B cell (primary cell): ENCODE data around the gene TXNDC15. TPM values are rescaled to one million over a fixed set of nuclear protein-coding genes. Genes with fewer than 3 reads are reported as not detected.
"Not testable (repeated sequence)": the region's sequence is repeated elsewhere in the genome, so short reads cannot be mapped to it uniquely, and the experiment has no call there.

Experiments
- ATAC-seq: fragments of 200-7000 bp; cut with Tn5 transposase; one replicate; pipeline ENCODE4 v1.10.0; 2021; ENCODE audit warnings: low read depth, mild to moderate bottlenecking, moderate number of reproducible peaks, moderate library complexity
- CTCF ChIA-PET: fragments of 350-600 bp; sonication (Branson Sonifier 250); formaldehyde crosslinking; loops from one replicate; lab custom pipeline; 2021; ENCODE audit warnings: antibody characterized with exemption, inconsistent platforms; lab: Charles Lee
- POLR2A ChIA-PET: fragments of 350-600 bp; sonication (Branson Sonifier 250); formaldehyde crosslinking; loops from one replicate; lab custom pipeline; 2021; ENCODE audit warnings: antibody characterized with exemption; lab: Charles Lee
- DNase-seq: peaks from one replicate; pipeline ENCODE4 v3.0.0; 2013
- H2AFZ ChIP-seq: 2 replicates; pipeline ENCODE4 v1.6.1; 2012; ENCODE audit warnings: mild to moderate bottlenecking, low read depth, low read length; ENCODE audit not compliant: insufficient read depth, poor library complexity, severe bottlenecking
- H3K27ac ChIP-seq, 2 donors: 1 replicate in 1 of 2; 2 replicates in 1 of 2; pipeline ENCODE4 v1.5.1; 2012 to 2013; ENCODE audit warnings: low read length in 2 of 2, mild to moderate bottlenecking in 2 of 2, moderate library complexity in 1 of 2
- H3K27me3 ChIP-seq, 4 experiments: fragments of 200-600 bp in 1 of 4; sonication (generic) in 1 of 4; replicated peaks in 1 of 4; 1 replicate in 2 of 4; 2 replicates in 2 of 4; pipeline versions ENCODE4 v1.6.1 to v1.7.0; 2013 to 2016; ENCODE audit warnings: low read length in 3 of 4, mild to moderate bottlenecking in 2 of 4, mixed read lengths in 1 of 4, moderate library complexity in 1 of 4; ENCODE audit not compliant: insufficient read depth in 4 of 4, control insufficient read depth in 3 of 4; ENCODE audit errors: control extremely low read depth in 1 of 4
- H3K36me3 ChIP-seq, 2 experiments: replicated peaks in 1 of 2; 1 replicate in 1 of 2; 2 replicates in 1 of 2; pipeline versions ENCODE4 v1.6.1 to v1.7.1; 2013; ENCODE audit warnings: low read length in 1 of 2; ENCODE audit not compliant: insufficient read depth in 2 of 2, control insufficient read depth in 1 of 2; ENCODE audit errors: control extremely low read depth in 1 of 2, extremely low read depth in 1 of 2
- H3K4me1 ChIP-seq, 2 donors: fragments of 200-600 bp in 1 of 2; sonication (generic) in 1 of 2; 1 replicate in 1 of 2; 2 replicates in 1 of 2; pipeline versions ENCODE4 v1.5.1 to v1.6.1; 2013 to 2017; ENCODE audit warnings: low read length in 2 of 2; ENCODE audit not compliant: control insufficient read depth in 2 of 2, insufficient read depth in 2 of 2
- H3K4me2 ChIP-seq: replicated peaks from 2 replicates; pipeline ENCODE3; 2012; ENCODE audit warnings: mild to moderate bottlenecking, low read depth, low read length; ENCODE audit not compliant: poor library complexity, severe bottlenecking
- H3K4me3 ChIP-seq, 5 experiments: fragments of 200-600 bp in 1 of 5; sonication (generic) in 1 of 5; 1 replicate in 3 of 5; 2 replicates in 2 of 5; pipeline versions ENCODE4 v1.5.1 to v1.7.0; 2011 to 2016; ENCODE audit warnings: low read length in 4 of 5, mild to moderate bottlenecking in 4 of 5, low read depth in 2 of 5, control low read depth in 1 of 5, moderate library complexity in 1 of 5; ENCODE audit not compliant: insufficient read depth in 1 of 5; ENCODE audit errors: control extremely low read depth in 1 of 5, extremely low read depth in 1 of 5
- H3K79me2 ChIP-seq: fragments of 200-600 bp; sonication (generic); one replicate; pipeline ENCODE4 v1.6.0; 2016; ENCODE audit warnings: low read length; ENCODE audit not compliant: control insufficient read depth, insufficient read depth
- H3K9ac ChIP-seq: fragments of 200-600 bp; sonication (generic); 2 replicates; pipeline ENCODE4 v1.6.1; 2017; ENCODE audit warnings: mild to moderate bottlenecking, low read length, moderate library complexity
- H3K9me3 ChIP-seq, 3 donors: one replicate each; pipeline versions ENCODE4 v1.6.1 to v1.7.1; 2013; ENCODE audit warnings: low read length in 2 of 3; ENCODE audit not compliant: control insufficient read depth in 2 of 3, insufficient read depth in 1 of 3; ENCODE audit errors: control extremely low read depth in 1 of 3
- H4K20me1 ChIP-seq: 2 replicates; pipeline ENCODE4 v1.6.0; 2012; ENCODE audit warnings: mild to moderate bottlenecking, low read length; ENCODE audit not compliant: insufficient read depth, control insufficient read depth, poor library complexity, severe bottlenecking
- H3K27ac Mint-ChIP-seq: one replicate; pipeline ENCODE4 v1.8.0; 2021; ENCODE audit warnings: mixed read lengths
- H3K27me3 Mint-ChIP-seq: one replicate; pipeline ENCODE4 v1.8.0; 2021; ENCODE audit warnings: mixed read lengths
- H3K4me1 Mint-ChIP-seq: one replicate; pipeline ENCODE4 v1.8.0; 2021; ENCODE audit warnings: mixed read lengths
- H3K4me3 Mint-ChIP-seq: one replicate; pipeline ENCODE4 v1.8.0; 2021; ENCODE audit warnings: mixed read lengths
- H3K9me3 Mint-ChIP-seq: one replicate; pipeline ENCODE4 v1.8.0; 2022; ENCODE audit warnings: mixed read lengths; ENCODE audit not compliant: insufficient read depth
- CTCF ChIP-seq: fragments of 200-600 bp; IDR thresholded peaks from one replicate; pipeline ENCODE4 v1.8.0; 2022; ENCODE audit warnings: antibody characterized with exemption, mild to moderate bottlenecking
- EZH2 ChIP-seq: IDR thresholded peaks from 2 replicates; pipeline ENCODE4 v1.6.1; 2012; ENCODE audit warnings: borderline replicate concordance, low read depth, mild to moderate bottlenecking, moderate library complexity, low read length; ENCODE audit not compliant: insufficient read depth, poor library complexity, severe bottlenecking
- whole genome bisulfite sequencing: methylation state at CpG from one replicate; pipeline ENCODE4 v1.1.5; 2013; ENCODE audit warnings: missing lambda C conversion rate; ENCODE audit not compliant: insufficient coverage; 5-methylcytosine and 5-hydroxymethylcytosine counted together
- intact Hi-C: fragments of 100-400 bp; cut with micrococcal nuclease; formaldehyde crosslinking; loops from one replicate; pipeline ENCODE4 v1.10.0; 2022
- polyA plus RNA-seq: library from polyadenylated mRNA; depleted of rRNA; stranded (reverse); fragments of >200 nt; gene quantifications from 2 replicates; pipeline ENCODE4 v1.2.3, GENCODE V29; 2012
- total RNA-seq, 2 donors: library from RNA; stranded (reverse); fragments of 120-200 nt in 1 of 2; gene quantifications; 1 replicate in 1 of 2; 2 replicates in 1 of 2; pipeline versions ENCODE4 v1.2.3 to v1.2.4, GENCODE V29; 2013 to 2022

Gene TXNDC15
- total and polyA plus RNA-seq, 2 donors (not counting 1 experiment from before 2014, with no cell fraction given), result 18.5 to 50.4 TPM

- TF ChIP-seq CTCF (no peak), EZH2 (no peak)
- ATAC-seq, result no peak
- H3K9ac ChIP-seq, result no peak overlapping the region
- no peak overlapping the region for H3K4me2 ChIP-seq
- peaks cover 20 to 34% of the 10 kb centered on the region in 2 donors for H3K4me1 ChIP-seq
- WGBS, result no CpG with 5 or more reads among the region's 3 CpGs
- CTCF ChIA-PET, result no interaction called here
- Mint-ChIP-seq H3K9me3 (no peaks in the 10 kb centered on the region), H3K27me3 (no peaks in the 10 kb centered on the region), H3K4me1 (peaks cover 42% of the 10 kb centered on the region), H3K27ac (no peak overlapping the region), H3K4me3 (no peak overlapping the region)
- H2AFZ ChIP-seq, result no peak overlapping the region
- no peaks in the 10 kb centered on the region for H3K9me3 ChIP-seq
- no peaks in the 10 kb centered on the region for H3K27me3 ChIP-seq
- no peak overlapping the region for H3K4me3 ChIP-seq
- no peak for DNase-seq
- H4K20me1 ChIP-seq, result peaks cover 8% of the 10 kb centered on the region
- H3K27ac ChIP-seq, result no peak overlapping the region
- intact Hi-C loops, result no loop called here
- POLR2A ChIA-PET, result no interaction called here
- no peaks in the 10 kb centered on the region for H3K36me3 ChIP-seq
- peaks cover 84% of the 10 kb centered on the region for H3K79me2 ChIP-seq
These were observed 4.2 kb downstream of the TXNDC15 start for GRCh38 chr5:134878403-134878802.

GRCh38 chr5:134879456-134879855, 5.3 kb downstream of the TXNDC15 start:
- Histone ChIP-seq H3K27me3 (no peaks in the 10 kb centered on the region), H3K4me3 (no peak overlapping the region), H3K9ac (no peak overlapping the region), H2AFZ (no peak overlapping the region), H3K36me3 (no peaks in the 10 kb centered on the region), H3K4me2 (no peak overlapping the region), H4K20me1 (peaks cover 11% of the 10 kb centered on the region), H3K79me2 (peaks cover 75% of the 10 kb centered on the region), H3K27ac (no peak overlapping the region), H3K4me1 (peaks cover 15 to 28% of the 10 kb centered on the region in 2 donors), H3K9me3 (no peaks in the 10 kb centered on the region)
- DNase-seq (no peak), ATAC-seq (no peak)
- H3K27ac Mint-ChIP-seq, result no peak overlapping the region
- ChIA-PET POLR2A (no interaction called here), CTCF (no interaction called here)
- no peak for TF ChIP-seq CTCF
- TF ChIP-seq EZH2, result no peak
- 100% methylated on average over 3 of the region's 3 CpGs for WGBS
- no peaks in the 10 kb centered on the region for H3K27me3 Mint-ChIP-seq
- no peaks in the 10 kb centered on the region for H3K9me3 Mint-ChIP-seq
- intact Hi-C loops, result no loop called here
- H3K4me3 Mint-ChIP-seq, result no peak overlapping the region
- H3K4me1 Mint-ChIP-seq, result peaks cover 40% of the 10 kb centered on the region

- POLR2A ChIA-PET, H3K4me2 ChIP-seq, H3K27me3 Mint-ChIP-seq, H3K4me3 ChIP-seq, H2AFZ ChIP-seq, H3K4me3 Mint-ChIP-seq, intact Hi-C loops, ATAC-seq, H3K9me3 ChIP-seq, H3K36me3 ChIP-seq, H3K27me3 ChIP-seq, H3K9me3 Mint-ChIP-seq, CTCF ChIA-PET, H3K27ac ChIP-seq, H3K27ac Mint-ChIP-seq, DNase-seq, H3K9ac ChIP-seq: not testable (repeated sequence)
- peaks cover 39% of the 10 kb centered on the region for H3K4me1 Mint-ChIP-seq
- no CpG with 5 or more reads among the region's 3 CpGs for WGBS
- peaks cover 73% of the 10 kb centered on the region for H3K79me2 ChIP-seq
- H4K20me1 ChIP-seq, result peaks cover 23% of the 10 kb centered on the region
- H3K4me1 ChIP-seq, result peaks cover 9 to 15% of the 10 kb centered on the region in 2 donors
These were observed 6.8 kb downstream of the TXNDC15 start for GRCh38 chr5:134880937-134881336.
